ENCODE measurements around the gene RBMS3. TPM values are rescaled to one million over a fixed set of nuclear protein-coding genes. Genes with fewer than 3 reads are reported as not detected.

Gene RBMS3
- total and polyA plus RNA-seq, 9 donors = 11.6 to 79.2 (median 63.1) TPM

- Histone ChIP-seq H3K9me3 (no peaks in the 10 kb centered on the region), H3K27me3 (no peaks in the 10 kb centered on the region), H3K27ac (no peak overlapping the region), H3K4me1 (ENCODE audit: insufficient read depth) (no peaks in the 10 kb centered on the region), H3K36me3 (no peaks in the 10 kb centered on the region), H3K4me3 (no peak overlapping the region)
- no peak for TF ChIP-seq EP300 (IDR thresholded peaks at IDR 0.05)
- TF ChIP-seq POLR2A (IDR thresholded peaks at IDR 0.05) = no peak
- TF ChIP-seq CTCF (IDR thresholded peaks at IDR 0.05) = no peak
- no peak for DNase-seq
- intact Hi-C loops (cut with DNase I) = no loop called here
These were observed 467.1 kb downstream of the RBMS3 start for GRCh38 chr3:29747991-29748390.

- Histone ChIP-seq H3K9me3 (no peaks in the 10 kb centered on the region), H3K36me3 (no peaks in the 10 kb centered on the region), H3K4me3 (no peak overlapping the region), H3K4me1 (ENCODE audit: insufficient read depth) (no peaks in the 10 kb centered on the region), H3K27ac (no peak overlapping the region), H3K27me3 (no peaks in the 10 kb centered on the region)
- DNase-seq = no peak
- 87 to 94% (median 93%) methylated on average over 9 of the region's 9 CpGs for WGBS, 3 donors
- TF ChIP-seq EP300 (IDR thresholded peaks at IDR 0.05) = no peak
- no peak for TF ChIP-seq POLR2A (IDR thresholded peaks at IDR 0.05)
- TF ChIP-seq CTCF (IDR thresholded peaks at IDR 0.05) = no peak
- intact Hi-C loops (cut with DNase I) = loop anchor here in 1 of 4 donors (10.0 kb wide), 1 partner anchor 477 kb away; no protein-coding TSS in a partner anchor
These were observed 470.9 kb downstream of the RBMS3 start for GRCh38 chr3:29751647-29752314.

GRCh38 chr3:29754346-29754745 is 473.5 kb downstream of the RBMS3 start:
- Histone ChIP-seq H3K9me3 (no peaks in the 10 kb centered on the region), H3K4me3 (no peak overlapping the region), H3K27me3 (no peaks in the 10 kb centered on the region), H3K27ac (no peak overlapping the region), H3K4me1 (ENCODE audit: insufficient read depth) (no peaks in the 10 kb centered on the region), H3K36me3 (no peaks in the 10 kb centered on the region)
- intact Hi-C loops (cut with DNase I) = loop anchor here in 1 of 4 donors (10.0 kb wide), 1 partner anchor 480 kb away; no protein-coding TSS in a partner anchor
- TF ChIP-seq CTCF (IDR thresholded peaks at IDR 0.05) (no peak), POLR2A (IDR thresholded peaks at IDR 0.05) (no peak), EP300 (IDR thresholded peaks at IDR 0.05) (no peak)
- 96 to 97% (median 96%) methylated on average over 1 of the region's 1 CpG for WGBS, 3 donors
- DNase-seq = no peak

- DNase-seq = no peak
- intact Hi-C loops (cut with DNase I) = loop anchor here in 1 of 4 donors (10.0 kb wide), 1 partner anchor 481 kb away; no protein-coding TSS in a partner anchor
- peaks cover 2% of the 10 kb centered on the region for H3K4me1 ChIP-seq (ENCODE audit: insufficient read depth)
- 17 to 31% (median 22%) methylated on average over 1 of the region's 1 CpG for WGBS, 3 donors
- H3K36me3 ChIP-seq = no peaks in the 10 kb centered on the region
- H3K9me3 ChIP-seq = no peaks in the 10 kb centered on the region
- no peak overlapping the region for H3K4me3 ChIP-seq
- no peak overlapping the region for H3K27ac ChIP-seq
- TF ChIP-seq EP300 (IDR thresholded peaks at IDR 0.05) (no peak), CTCF (IDR thresholded peaks at IDR 0.05) (no peak), POLR2A (IDR thresholded peaks at IDR 0.05) (no peak)
- no peaks in the 10 kb centered on the region for H3K27me3 ChIP-seq
These were observed 474.5 kb downstream of the RBMS3 start for GRCh38 chr3:29755416-29755815.
